Ammon's horn (tissue), 1 donor: ENCODE measurements around the gene SVBP.
A peak's percentile ranks its signal among the peaks of the same experiment; 100 is the strongest.
"Not testable (repeated sequence)": the region's sequence is repeated elsewhere in the genome, so short reads cannot be mapped to it uniquely, and the experiment has no call there.

ENCODE experiments used
- DNase-seq: peaks from one replicate; pipeline ENCODE4 v3.0.0-alpha.2; 2016; ENCODE audit warnings: low spot score

Gene SVBP, protein sequence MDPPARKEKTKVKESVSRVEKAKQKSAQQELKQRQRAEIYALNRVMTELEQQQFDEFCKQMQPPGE

GRCh38 chr1:42816585-42817439, at the start of gene SVBP, which contains the start of gene ERMAP:
SVBP (minus strand) TSS chr1:42817397; CDS start chr1:42816544, 853 bp downstream.
ERMAP (plus strand) TSS chr1:42817122; CDS start chr1:42830449, 13,327 bp downstream.
- peak; percentile 92 for DNase-seq

GRCh38 chr1:42866549-42866948, 49.4 kb upstream of the SVBP start:
- DNase-seq = no peak

DNA sequence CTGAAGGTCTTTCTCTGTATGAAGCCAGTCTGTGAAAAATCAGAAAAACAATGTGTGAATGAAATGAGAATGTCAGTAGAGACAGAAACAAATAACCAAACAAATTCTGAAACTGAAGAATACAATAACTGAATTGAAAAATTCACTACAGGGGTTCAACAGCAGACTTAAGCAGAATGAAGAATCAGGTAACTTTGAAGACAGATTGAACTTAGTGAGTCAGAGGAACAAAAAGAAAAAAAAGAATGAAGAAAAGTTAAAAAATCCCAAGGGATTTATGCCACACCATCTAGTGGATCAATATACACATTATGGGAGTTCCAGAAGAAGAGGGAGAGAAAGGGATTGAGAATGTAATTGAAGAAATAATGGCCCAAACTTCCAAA, 43.8 kb upstream of the SVBP start:
- DNase-seq = no peak

GRCh38 chr1:42860339-42861013, 43.3 kb upstream of the SVBP start:
- no peak for DNase-seq

- not testable (repeated sequence) for DNase-seq
Measured at GRCh38 chr1:42859366-42859765, 42.2 kb upstream of the SVBP start.

DNA sequence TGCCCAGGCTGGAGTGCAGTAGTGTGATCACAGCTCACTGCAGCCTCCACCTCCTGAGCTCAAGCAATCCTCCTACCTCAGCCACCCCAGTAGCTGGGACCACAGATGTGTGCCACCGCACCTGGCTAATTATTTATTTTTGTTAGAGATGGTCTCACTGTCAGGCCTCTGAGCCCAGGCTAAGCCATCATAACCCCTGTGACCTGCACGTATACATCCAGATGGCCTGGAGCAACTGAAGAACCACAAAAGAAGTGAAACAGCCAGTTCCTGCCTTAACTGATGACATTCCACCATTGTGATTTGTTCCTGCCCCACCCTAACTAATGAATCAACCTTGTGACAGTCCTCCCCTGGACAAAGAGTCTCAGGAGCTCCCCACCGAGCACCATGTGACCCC, 39.4 kb upstream of the SVBP start:
- DNase-seq = not testable (repeated sequence)

GRCh38 chr1:42853116-42853884, 36.1 kb upstream of the SVBP start:
- DNase-seq = no peak

DNA sequence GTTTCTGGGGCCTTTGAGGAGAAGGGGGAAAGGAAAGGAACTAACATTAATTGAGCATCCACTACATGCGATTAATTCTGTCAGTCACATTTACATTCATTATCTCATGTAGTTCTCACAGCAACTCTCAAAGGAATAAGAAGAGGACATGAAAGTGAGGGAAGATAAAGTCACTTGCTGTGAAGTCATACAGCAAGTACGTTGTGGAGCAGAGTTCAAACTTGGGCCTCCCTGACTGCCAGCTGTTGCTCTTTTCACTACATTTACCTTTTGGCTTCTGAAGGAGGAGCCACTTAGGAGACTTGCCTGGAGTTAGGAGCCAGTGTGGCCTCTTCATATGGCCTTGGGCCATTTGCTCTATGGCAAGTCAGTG, 35.4 kb upstream of the SVBP start:
- no peak for DNase-seq

DNA sequence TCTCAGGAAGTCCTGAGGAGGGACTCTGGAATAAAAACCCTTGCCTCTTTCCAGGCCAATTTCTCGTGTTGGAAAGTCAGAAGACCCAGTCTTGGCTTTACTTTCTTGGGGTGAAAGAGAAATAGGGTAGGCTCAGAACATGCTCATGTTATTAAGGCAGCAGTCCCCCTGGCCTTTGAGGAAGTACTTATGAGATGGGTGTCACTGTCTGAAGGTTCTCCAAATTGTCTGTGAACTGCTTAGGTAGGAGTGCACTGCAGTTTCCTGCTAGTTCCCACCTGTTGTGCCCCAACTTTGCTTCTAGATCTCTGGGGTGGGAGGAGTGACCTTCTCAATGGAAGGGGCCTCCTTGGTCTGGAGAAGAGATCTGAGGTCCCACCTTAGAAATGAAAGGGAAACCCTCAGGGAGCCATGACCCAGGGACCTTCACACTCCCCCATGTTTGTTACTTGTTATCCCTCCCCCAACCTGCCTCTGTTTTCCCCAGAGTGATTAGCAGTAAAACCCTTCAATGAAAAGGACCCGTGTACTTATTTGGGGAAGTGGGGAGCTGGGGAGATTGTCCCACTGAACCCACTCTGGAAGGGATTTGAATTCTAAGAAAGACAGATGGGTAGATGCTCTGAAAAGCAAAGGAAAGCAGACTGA, 34.9 kb upstream of the SVBP start:
- DNase-seq = no peak

DNA sequence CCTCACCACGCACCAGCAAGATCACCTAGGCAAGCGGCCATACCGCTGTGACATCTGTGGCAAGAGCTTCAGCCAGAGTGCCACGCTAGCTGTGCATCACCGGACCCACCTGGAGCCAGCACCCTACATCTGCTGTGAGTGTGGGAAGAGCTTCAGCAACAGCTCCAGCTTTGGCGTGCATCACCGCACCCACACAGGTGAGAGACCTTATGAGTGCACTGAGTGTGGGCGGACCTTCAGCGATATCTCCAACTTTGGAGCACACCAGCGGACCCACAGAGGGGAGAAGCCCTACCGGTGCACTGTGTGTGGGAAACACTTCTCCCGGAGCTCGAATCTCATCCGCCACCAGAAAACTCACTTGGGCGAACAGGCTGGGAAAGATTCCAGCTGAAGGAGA, 34.2 kb upstream of the SVBP start:
- DNase-seq = no peak

DNA sequence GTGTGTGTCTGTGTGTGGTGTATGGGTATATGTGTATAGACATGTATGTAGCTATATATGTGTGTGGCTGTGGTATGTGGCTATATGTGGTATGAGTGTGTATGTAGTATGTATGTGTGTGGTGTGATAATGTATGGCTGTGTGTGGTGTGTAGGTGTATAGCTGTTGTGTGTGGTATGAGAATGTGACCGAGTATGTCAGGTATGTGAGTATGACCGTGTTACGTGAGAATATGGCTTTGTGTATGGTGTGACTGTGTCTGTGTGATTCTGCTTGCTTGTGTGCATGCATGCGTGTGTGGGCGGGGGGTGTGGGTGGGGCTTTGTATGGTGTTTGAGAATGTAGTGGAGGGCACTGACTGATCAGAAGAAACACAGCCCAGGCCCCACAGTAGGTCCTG, 32.7 kb upstream of the SVBP start:
- DNase-seq = no peak

DNA sequence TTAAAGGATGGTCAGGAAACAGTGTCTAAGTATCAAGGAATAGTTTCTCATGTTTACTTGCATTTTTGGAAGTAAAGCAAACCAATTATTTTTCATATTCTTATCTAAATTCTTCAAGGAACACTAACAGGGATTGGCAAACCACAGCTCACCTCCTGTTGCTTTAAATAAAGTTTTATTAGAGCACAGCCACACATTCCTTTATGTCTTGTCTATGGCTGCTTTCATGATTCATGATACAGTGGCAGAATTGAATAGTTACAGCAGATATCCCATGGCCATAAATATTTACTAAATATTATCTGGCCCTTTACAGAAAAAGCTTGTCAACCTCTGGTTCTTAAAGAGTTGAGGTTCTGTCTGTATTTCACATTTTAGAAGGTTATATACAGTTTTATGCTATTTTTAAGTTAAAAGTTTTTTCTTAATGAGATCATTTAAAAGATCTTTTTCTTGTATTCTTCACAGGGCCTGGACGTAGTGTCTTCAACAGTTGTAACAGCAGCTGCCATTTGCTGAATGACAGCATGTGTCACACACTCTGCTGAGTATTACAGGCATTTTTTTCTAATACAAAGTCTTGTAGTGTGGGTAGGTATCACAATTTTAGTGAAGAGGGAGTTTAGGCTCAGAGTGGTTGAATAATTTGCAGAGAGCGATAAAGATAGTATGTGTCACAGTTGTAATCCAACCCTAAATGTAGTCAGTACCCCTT, 31.8 kb upstream of the SVBP start:
- no peak for DNase-seq

- DNase-seq = no peak
Measured at GRCh38 chr1:42847721-42848460, 30.7 kb upstream of the SVBP start.

GRCh38 chr1:42847111-42847595, 30.0 kb upstream of the SVBP start:
- DNase-seq = no peak

DNA sequence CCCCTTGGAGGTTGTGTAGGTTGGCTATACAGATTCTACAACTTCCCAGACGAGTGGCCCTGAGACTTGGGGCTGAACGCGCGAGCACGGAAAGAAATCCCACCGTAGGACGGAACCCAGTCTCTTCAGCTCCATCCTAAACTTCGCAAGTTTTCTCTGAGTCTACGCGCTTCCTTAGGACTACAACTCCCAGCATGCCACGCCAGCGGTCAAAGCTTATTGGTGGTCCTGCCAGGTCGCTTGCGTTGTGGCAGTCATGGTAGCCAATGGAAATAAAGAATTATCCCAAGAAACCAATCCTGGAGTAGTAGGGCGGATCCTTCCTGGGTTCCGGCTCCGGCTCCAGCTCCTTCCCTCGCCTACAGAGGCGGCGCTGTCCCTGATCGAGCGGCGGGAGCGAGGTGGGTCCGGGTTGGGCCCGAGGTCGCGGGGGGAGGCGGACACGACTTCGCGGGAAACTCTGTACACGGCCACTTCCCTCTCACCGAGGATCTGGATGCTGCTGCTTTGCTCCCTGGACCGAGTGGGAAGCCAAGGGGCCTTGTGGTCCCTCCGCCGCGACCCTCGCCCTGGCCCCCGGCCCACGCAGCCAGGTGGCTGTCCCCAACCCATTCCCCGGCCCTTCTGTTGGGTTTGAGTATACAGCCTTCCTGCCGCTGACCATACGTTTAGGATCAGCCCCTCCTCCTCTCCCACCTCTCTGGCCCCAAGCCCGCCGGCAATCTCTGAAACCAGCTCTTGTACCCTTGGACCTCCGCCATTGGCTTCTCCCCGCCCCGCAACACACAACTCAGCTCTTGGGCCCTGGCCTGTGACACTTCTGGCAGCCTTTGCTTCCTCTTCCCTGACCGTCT, 29.3 kb upstream of the SVBP start, which contains the start of gene ZNF691:
ZNF691 (plus strand) TSS at position 357 of the 854 bp plus-strand sequence. CDS start 3,046 bp downstream, outside the sequence.
- peak; percentile 99 for DNase-seq

DNA sequence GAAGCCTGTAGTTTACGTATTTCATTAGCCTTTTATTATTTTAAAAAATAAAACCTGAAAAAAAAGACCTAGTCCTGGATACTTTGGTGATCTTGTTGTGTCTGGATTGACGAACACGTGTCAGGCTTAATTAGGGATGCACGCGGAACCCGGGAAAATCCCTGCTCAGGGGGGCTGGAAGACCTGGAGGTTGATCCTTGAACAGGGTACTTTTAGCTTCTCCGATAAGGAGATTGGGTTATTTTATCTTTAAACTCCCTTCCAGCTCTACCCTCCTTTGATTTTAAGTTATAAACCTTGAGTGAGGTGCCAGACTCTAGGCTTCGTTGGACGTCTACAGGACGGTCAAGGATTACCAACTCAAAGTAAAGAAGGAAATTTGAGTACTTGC, 28.7 kb upstream of the SVBP start:
- peak; percentile 3 for DNase-seq

DNA sequence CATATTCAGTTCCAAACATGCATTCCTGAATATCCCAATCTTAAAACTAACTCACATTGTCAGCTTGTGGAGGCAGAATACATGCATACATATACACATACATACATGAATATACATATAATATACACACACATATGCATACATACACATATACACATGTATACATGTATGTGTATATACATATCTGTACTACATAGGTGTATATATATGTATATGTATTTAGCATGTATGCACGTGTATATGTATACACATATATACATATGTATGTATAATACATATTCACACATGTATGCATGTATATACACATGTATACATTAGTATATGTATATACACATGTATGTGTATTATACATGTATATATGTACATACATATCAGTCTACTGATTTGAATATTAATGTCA, 28.0 kb upstream of the SVBP start:
- no peak for DNase-seq

- no peak for DNase-seq
Measured at GRCh38 chr1:42844592-42845140, 27.5 kb upstream of the SVBP start.
